CD1c-positive myeloid dendritic cell (primary cell): ENCODE results near the gene NUP62.

Experiments
- DNase-seq: peaks from one replicate; pipeline ENCODE4 v3.0.0-alpha.2; 2016; ENCODE audit errors: extremely low spot score

Gene NUP62

GRCh38 chr19:49866933-49867782 lies 62.1 kb downstream of the NUP62 start, which contains the start of gene PNKP:
TSS of gene PNKP (minus strand) at chr19:49867576. CDS start at chr19:49867204, 372 bp downstream.
- DNase-seq: peak; percentile 94

DNA sequence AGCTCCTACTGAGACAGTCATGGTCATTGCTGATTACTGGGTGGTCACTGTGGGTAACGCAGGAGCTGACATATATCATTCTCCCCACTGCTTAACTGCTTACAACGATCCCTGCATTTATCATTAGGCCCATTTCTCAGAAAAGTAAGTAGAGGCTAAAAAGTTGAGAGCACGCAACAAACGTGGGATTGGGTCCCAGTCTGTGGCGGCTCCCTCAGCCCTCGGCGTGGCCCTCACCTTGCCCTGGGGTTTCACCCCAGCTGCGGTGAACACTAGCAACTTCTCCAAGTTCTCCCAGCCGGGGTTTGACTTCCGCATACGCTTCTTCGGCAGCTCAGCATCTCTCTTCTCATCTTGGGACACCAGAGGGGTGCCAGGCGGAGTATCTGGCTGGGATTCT lies 64.4 kb downstream of the NUP62 start:
- no peak for DNase-seq

DNA sequence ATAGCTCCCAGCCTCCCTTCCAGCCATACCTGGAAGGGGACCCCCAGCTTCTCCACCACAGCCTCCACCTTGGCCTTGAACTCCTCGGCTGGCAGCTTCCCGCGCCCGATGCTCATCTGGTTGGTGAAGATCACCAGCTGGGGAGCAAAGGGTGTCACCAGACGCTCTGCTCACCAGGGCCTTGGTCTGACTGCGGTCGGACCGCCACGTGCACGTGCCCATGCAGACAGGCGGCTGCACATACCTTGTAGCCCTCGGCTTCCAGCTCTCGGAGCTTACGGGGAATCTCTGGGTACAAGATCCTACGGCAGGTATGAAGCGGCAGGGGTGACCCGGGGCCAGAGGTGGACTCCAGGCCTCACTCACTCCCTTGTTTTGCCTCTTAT lies 65.4 kb downstream of the NUP62 start:
- no peak for DNase-seq

DNA sequence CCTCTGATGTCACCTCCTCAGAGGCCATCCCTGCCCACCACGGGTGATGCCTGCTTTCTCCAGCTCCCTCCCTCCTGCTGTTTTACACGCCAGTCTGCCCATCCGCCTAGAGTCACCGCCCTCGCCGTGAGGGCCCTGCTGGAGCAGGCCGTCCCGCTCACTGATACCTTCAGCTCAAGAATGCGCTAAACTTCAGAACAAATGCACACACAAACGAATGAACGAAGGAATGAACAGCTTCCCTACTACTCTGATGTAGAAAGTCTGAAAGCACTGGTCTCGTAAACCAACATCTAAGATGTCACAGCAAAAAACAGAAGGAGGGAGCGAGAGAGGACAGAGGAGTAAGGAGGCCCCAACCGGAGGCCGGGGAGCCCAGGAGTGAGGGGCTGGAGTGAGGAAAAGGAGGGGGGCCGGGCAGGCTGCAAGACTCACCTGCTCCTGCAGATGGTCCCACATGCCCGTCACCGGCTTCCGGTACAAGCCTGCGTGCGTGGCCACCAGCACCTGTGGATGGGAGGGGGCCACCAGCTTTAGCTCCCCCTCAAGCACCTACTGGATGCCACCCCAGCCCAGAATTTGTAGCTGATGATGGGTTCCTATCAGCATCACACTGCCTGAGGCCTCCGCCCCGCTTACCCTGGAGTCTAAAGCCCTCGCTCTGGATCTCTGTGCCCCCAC lies 65.9 kb downstream of the NUP62 start:
- no peak for DNase-seq

GRCh38 chr19:49862391-49863253 lies 66.7 kb downstream of the NUP62 start:
- DNase-seq: no peak

- DNase-seq: no peak
Measured at GRCh38 chr19:49861541-49862378, 67.5 kb downstream of the NUP62 start.

- no peak for DNase-seq
Measured at GRCh38 chr19:49861107-49861506, 68.2 kb downstream of the NUP62 start.

GRCh38 chr19:49860336-49861102 lies 68.8 kb downstream of the NUP62 start:
- no peak for DNase-seq

GRCh38 chr19:49859682-49860335 lies 69.5 kb downstream of the NUP62 start:
- DNase-seq: no peak

GRCh38 chr19:49858088-49858985 lies 71.0 kb downstream of the NUP62 start:
- no peak for DNase-seq

GRCh38 chr19:49857838-49858087 lies 71.5 kb downstream of the NUP62 start:
- no peak for DNase-seq

DNA sequence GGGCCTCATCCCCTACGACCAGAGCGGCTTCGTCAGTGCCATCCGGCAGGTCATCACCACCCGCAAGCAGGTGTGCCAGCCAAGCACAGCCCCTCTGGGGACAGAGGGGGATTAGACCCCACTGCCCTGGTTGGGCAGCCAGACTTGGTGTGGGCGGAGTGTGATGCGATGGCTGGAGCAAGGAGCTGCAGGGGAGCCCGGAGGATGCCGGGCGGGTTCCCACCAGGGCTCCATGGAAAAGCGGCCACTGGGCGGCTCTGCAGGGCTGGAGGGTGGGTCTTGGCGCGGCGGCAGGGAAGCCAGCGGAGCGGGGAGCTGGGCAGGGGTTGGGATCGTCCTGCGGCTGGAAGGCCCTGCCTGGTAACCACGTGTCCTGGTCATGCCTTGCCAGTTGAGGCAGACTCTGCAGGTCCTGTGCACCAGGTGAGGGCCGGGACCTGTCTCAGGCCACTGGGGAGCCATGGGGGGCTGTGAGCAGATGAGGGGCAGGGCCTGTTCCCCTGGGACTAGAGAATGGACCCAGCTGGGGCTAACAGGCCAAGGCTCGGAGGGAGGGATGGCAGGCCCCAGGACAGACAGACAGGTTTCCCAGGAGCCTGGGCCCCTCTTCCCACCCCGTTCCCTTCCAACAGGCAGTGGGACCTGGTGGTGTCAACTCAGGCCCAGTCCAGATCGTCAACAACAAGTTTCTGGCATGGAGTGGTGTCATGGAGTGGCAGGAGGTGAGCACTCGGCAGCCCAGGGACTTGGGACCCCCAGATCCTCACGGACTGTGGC lies 72.1 kb downstream of the NUP62 start:
- DNase-seq: no peak
